Mesendoderm (in vitro differentiated cells): ENCODE measurements around the gene NPFF.
A peak's percentile ranks its signal among the peaks of the same experiment; 100 is the strongest.

ENCODE experiments used
- DNase-seq: peaks from one replicate; pipeline ENCODE4 v3.0.0; 2013
- H2AK5ac ChIP-seq: 2 replicates; pipeline ENCODE4 v1.6.1; 2013; ENCODE audit warnings: low read length, inconsistent platforms
- H2BK120ac ChIP-seq: 2 replicates; pipeline ENCODE4 v1.6.1; 2013; ENCODE audit warnings: low read depth, mild to moderate bottlenecking, low read length, moderate library complexity, mixed read lengths
- H2BK15ac ChIP-seq: replicated peaks from 2 replicates; pipeline ENCODE4 v1.6.1; 2013; ENCODE audit warnings: low read depth, mild to moderate bottlenecking, moderate library complexity
- H2BK5ac ChIP-seq: 2 replicates; pipeline ENCODE4 v1.6.1; 2013; ENCODE audit warnings: low read length, inconsistent platforms
- H3K18ac ChIP-seq: 2 replicates; pipeline ENCODE4 v1.6.1; 2013; ENCODE audit warnings: mild to moderate bottlenecking, low read length, mixed read lengths
- H3K23ac ChIP-seq: one replicate; pipeline ENCODE4 v1.6.1; 2013; ENCODE audit warnings: low read length
- H3K27ac ChIP-seq: 2 replicates; pipeline ENCODE4 v1.5.1; 2013; ENCODE audit warnings: low read depth, mild to moderate bottlenecking, inconsistent platforms, low read length, moderate library complexity
- H3K27me3 ChIP-seq: 2 replicates; pipeline ENCODE4 v1.6.1; 2013; ENCODE audit warnings: low read length, control low read depth, mild to moderate bottlenecking, inconsistent platforms; ENCODE audit not compliant: insufficient read depth, poor library complexity
- H3K36me3 ChIP-seq: 2 replicates; pipeline ENCODE4 v1.6.1; 2013; ENCODE audit warnings: low read length, inconsistent platforms; ENCODE audit not compliant: control insufficient read depth, insufficient read depth
- H3K4ac ChIP-seq: one replicate; pipeline ENCODE4 v1.6.1; 2013; ENCODE audit warnings: low read depth, mild to moderate bottlenecking, low read length, moderate library complexity
- H3K4me1 ChIP-seq: 2 replicates; pipeline ENCODE4 v1.6.1; 2013; ENCODE audit warnings: low read depth, low read length, inconsistent platforms; ENCODE audit not compliant: control insufficient read depth
- H3K4me2 ChIP-seq: 2 replicates; pipeline ENCODE4 v1.6.1; 2013; ENCODE audit warnings: low read length
- H3K4me3 ChIP-seq: 2 replicates; pipeline ENCODE4 v1.5.1; 2013; ENCODE audit warnings: mild to moderate bottlenecking, low read length
- H3K56ac ChIP-seq: one replicate; pipeline ENCODE4 v1.6.1; 2013; ENCODE audit warnings: low read length
- H3K79me1 ChIP-seq: 2 replicates; pipeline ENCODE4 v1.6.1; 2013; ENCODE audit warnings: low read length, inconsistent platforms
- H3K79me2 ChIP-seq: 2 replicates; pipeline ENCODE4 v1.6.1; 2013; ENCODE audit warnings: mild to moderate bottlenecking, low read length; ENCODE audit not compliant: control insufficient read depth, insufficient read depth
- H3K9ac ChIP-seq: 2 replicates; pipeline ENCODE4 v1.6.1; 2013; ENCODE audit warnings: low read length, inconsistent platforms
- H4K5ac ChIP-seq: one replicate; pipeline ENCODE4 v1.6.1; 2013; ENCODE audit warnings: low read length
- H4K8ac ChIP-seq: one replicate; pipeline ENCODE4 v1.6.1; 2013; ENCODE audit warnings: low read depth, mild to moderate bottlenecking, control low read depth, low read length, moderate library complexity
- whole genome bisulfite sequencing: extraction: QIAGEN DNeasy Blood & Tissue Kit; methylation state at CpG from one replicate; pipeline ENCODE4 v1.1.7; 2013; ENCODE audit warnings: low lambda C conversion rate, missing lambda C conversion rate; ENCODE audit not compliant: insufficient coverage; ENCODE audit errors: extremely low coverage; 5-methylcytosine and 5-hydroxymethylcytosine counted together

NPFF gene

GRCh38 chr12:53510181-53510812 is 3.0 kb upstream of the NPFF start:
- no peaks in the 10 kb centered on the region for H3K79me1 ChIP-seq
- H2AK5ac ChIP-seq, result no peak overlapping the region
- no peaks in the 10 kb centered on the region for H3K27me3 ChIP-seq
- no peak overlapping the region for H3K27ac ChIP-seq
- H3K36me3 ChIP-seq, result peaks cover 1% of the 10 kb centered on the region
- no peak overlapping the region for H3K9ac ChIP-seq
- no peaks in the 10 kb centered on the region for H3K4me1 ChIP-seq
- H2BK120ac ChIP-seq, result no peak overlapping the region
- no peak for DNase-seq
- no peaks in the 10 kb centered on the region for H3K79me2 ChIP-seq
- no peak overlapping the region for H3K4me2 ChIP-seq
- no peak overlapping the region for H2BK15ac ChIP-seq
- H4K8ac ChIP-seq, result no peak overlapping the region
- H3K4me3 ChIP-seq, result no peak overlapping the region
- H2BK5ac ChIP-seq, result no peak overlapping the region
- no peak overlapping the region for H4K5ac ChIP-seq
- H3K4ac ChIP-seq, result no peak overlapping the region
- H3K23ac ChIP-seq, result no peak overlapping the region
- H3K18ac ChIP-seq, result no peak overlapping the region
- WGBS, result no CpG with 5 or more reads among the region's 9 CpGs
- no peak overlapping the region for H3K56ac ChIP-seq

- H3K4ac ChIP-seq, result no peak overlapping the region
- H3K79me2 ChIP-seq, result no peaks in the 10 kb centered on the region
- H2BK5ac ChIP-seq, result no peak overlapping the region
- no peak overlapping the region for H3K23ac ChIP-seq
- H3K4me1 ChIP-seq, result no peaks in the 10 kb centered on the region
- no peak overlapping the region for H2BK120ac ChIP-seq
- no peak overlapping the region for H3K4me2 ChIP-seq
- H3K79me1 ChIP-seq, result peaks cover 1% of the 10 kb centered on the region
- peak overlapping the region; percentile 22 for H3K9ac ChIP-seq
- no peak overlapping the region for H3K4me3 ChIP-seq
- no CpG with 5 or more reads among the region's 7 CpGs for WGBS
- no peak overlapping the region for H4K8ac ChIP-seq
- H3K56ac ChIP-seq, result peak overlapping the region; percentile 47
- H3K27ac ChIP-seq, result no peak overlapping the region
- no peak overlapping the region for H4K5ac ChIP-seq
- peaks cover under 1% of the 10 kb centered on the region for H3K36me3 ChIP-seq
- peak; percentile 89 for DNase-seq
- no peaks in the 10 kb centered on the region for H3K27me3 ChIP-seq
- no peak overlapping the region for H3K18ac ChIP-seq
- no peak overlapping the region for H2BK15ac ChIP-seq
- H2AK5ac ChIP-seq, result no peak overlapping the region
These were observed 1.4 kb upstream of the NPFF start for GRCh38 chr12:53508534-53509170.

GRCh38 chr12:53507603-53507885 is 260 bp upstream of the NPFF start:
- Histone ChIP-seq H2BK5ac (no peak overlapping the region), H2AK5ac (no peak overlapping the region), H4K8ac (no peak overlapping the region), H3K56ac (no peak overlapping the region), H3K4me2 (no peak overlapping the region), H3K27me3 (no peaks in the 10 kb centered on the region), H3K79me1 (peaks cover 2% of the 10 kb centered on the region), H3K4ac (no peak overlapping the region), H2BK120ac (no peak overlapping the region), H3K9ac (no peak overlapping the region), H3K27ac (no peak overlapping the region), H3K18ac (no peak overlapping the region), H3K36me3 (no peaks in the 10 kb centered on the region), H3K4me3 (no peak overlapping the region), H3K23ac (no peak overlapping the region), H3K79me2 (no peaks in the 10 kb centered on the region), H2BK15ac (no peak overlapping the region), H3K4me1 (no peaks in the 10 kb centered on the region), H4K5ac (no peak overlapping the region)
- no CpG with 5 or more reads among the region's 4 CpGs for WGBS
- no peak for DNase-seq

GRCh38 chr12:53506450-53506785 is 866 bp downstream of the NPFF start:
- DNase-seq, result no peak
- Histone ChIP-seq H2BK15ac (no peak overlapping the region), H3K4me2 (no peak overlapping the region), H3K4me3 (no peak overlapping the region), H2BK120ac (no peak overlapping the region), H3K23ac (no peak overlapping the region), H3K36me3 (no peaks in the 10 kb centered on the region), H3K27ac (no peak overlapping the region), H3K18ac (no peak overlapping the region), H3K27me3 (no peaks in the 10 kb centered on the region), H3K4me1 (peaks cover 8% of the 10 kb centered on the region), H2AK5ac (no peak overlapping the region), H3K79me1 (peaks cover 9% of the 10 kb centered on the region), H3K4ac (no peak overlapping the region), H2BK5ac (no peak overlapping the region), H4K8ac (no peak overlapping the region), H4K5ac (no peak overlapping the region), H3K56ac (no peak overlapping the region), H3K9ac (no peak overlapping the region), H3K79me2 (peaks cover 7% of the 10 kb centered on the region)
- no CpG with 5 or more reads among the region's 2 CpGs for WGBS

- Histone ChIP-seq H3K79me1 (peaks cover 9% of the 10 kb centered on the region), H2AK5ac (no peak overlapping the region), H2BK5ac (no peak overlapping the region), H3K4me2 (no peak overlapping the region), H3K79me2 (peaks cover 7% of the 10 kb centered on the region), H3K27me3 (no peaks in the 10 kb centered on the region), H3K23ac (no peak overlapping the region), H3K56ac (no peak overlapping the region), H4K8ac (no peak overlapping the region), H3K4me1 (peaks cover 8% of the 10 kb centered on the region), H3K4me3 (no peak overlapping the region), H2BK15ac (no peak overlapping the region), H2BK120ac (no peak overlapping the region), H3K36me3 (no peaks in the 10 kb centered on the region), H3K18ac (no peak overlapping the region), H3K4ac (no peak overlapping the region), H3K27ac (no peak overlapping the region), H4K5ac (no peak overlapping the region), H3K9ac (no peak overlapping the region)
- no peak for DNase-seq
- WGBS, result no CpG with 5 or more reads among the region's 19 CpGs
These were observed 1.5 kb downstream of the NPFF start for GRCh38 chr12:53505555-53506449.
